A673 (cell line): ENCODE data around the gene GALNTL6. TPM values are rescaled to one million over a fixed set of nuclear protein-coding genes. Genes with fewer than 3 reads are reported as not detected.

Experiments
- BruUV-seq: library from RNA; stranded (reverse); fragments of 400-500 nt; replicated peaks from 2 replicates; lab custom pipeline; 2021; lab: Mats Ljungman, UMichigan
- CTCF ChIA-PET: fragments of 300-600 bp; sonication (Branson Sonifier 250); formaldehyde crosslinking; loops from one replicate; lab custom pipeline; 2022; ENCODE audit warnings: antibody characterized with exemption; lab: Charles Lee
- POLR2A ChIA-PET: fragments of 300-600 bp; sonication (Branson Sonifier 250); formaldehyde crosslinking; loops from one replicate; lab custom pipeline; 2022; ENCODE audit warnings: antibody characterized with exemption; ENCODE audit not compliant: low non-redundant PET; lab: Charles Lee
- DNase-seq: peaks from one replicate; pipeline ENCODE4 v3.0.0-alpha.2; 2015; ENCODE audit warnings: low spot score
- H3K27ac ChIP-seq: fragments of 200-600 bp; sonication (generic); 2 replicates; pipeline ENCODE4 v1.5.1; 2016; ENCODE audit warnings: mixed run types, low read depth, mild to moderate bottlenecking, mixed read lengths, antibody characterized with exemption, low read length; ENCODE audit not compliant: poor library complexity, severe bottlenecking
- H3K27me3 ChIP-seq: fragments of 200-600 bp; sonication (generic); replicated peaks from 2 replicates; pipeline ENCODE4 v1.6.1; 2017; ENCODE audit warnings: mixed run types, low read depth, mild to moderate bottlenecking, mixed read lengths, antibody characterized with exemption, low read length; ENCODE audit not compliant: insufficient read depth, poor library complexity
- H3K36me3 ChIP-seq: fragments of 200-600 bp; sonication (generic); 2 replicates; pipeline ENCODE4 v1.6.1; 2016; ENCODE audit warnings: mixed run types, mild to moderate bottlenecking, mixed read lengths, antibody characterized with exemption, low read length; ENCODE audit not compliant: insufficient read depth, poor library complexity, severe bottlenecking
- H3K4me1 ChIP-seq: fragments of 200-600 bp; sonication (generic); 2 replicates; pipeline ENCODE4 v1.6.1; 2017; ENCODE audit warnings: mixed run types, mild to moderate bottlenecking, mixed read lengths, antibody characterized with exemption, low read length; ENCODE audit not compliant: insufficient read depth, poor library complexity, severe bottlenecking
- H3K4me3 ChIP-seq: fragments of 200-600 bp; sonication (generic); 2 replicates; pipeline ENCODE4 v1.5.1; 2016; ENCODE audit warnings: low read depth, mixed run types, mild to moderate bottlenecking, mixed read lengths, low read length; ENCODE audit not compliant: poor library complexity, severe bottlenecking
- H3K9me3 ChIP-seq: fragments of 200-600 bp; sonication (generic); 2 replicates; pipeline ENCODE4 v1.6.1; 2016; ENCODE audit warnings: mixed run types, low read depth, mild to moderate bottlenecking, mixed read lengths, antibody characterized with exemption, low read length; ENCODE audit not compliant: poor library complexity, severe bottlenecking
- EZH2 ChIP-seq: fragments of 200-600 bp; sonication (generic); IDR thresholded peaks from 2 replicates; pipeline ENCODE4 v1.6.1; 2017; ENCODE audit warnings: borderline replicate concordance, low read depth, mild to moderate bottlenecking, mixed read lengths, antibody characterized with exemption, low read length; ENCODE audit not compliant: poor library complexity, severe bottlenecking
- intact Hi-C: fragments of 100-400 bp; cut with micrococcal nuclease; formaldehyde crosslinking; loops from one replicate; pipeline ENCODE4 v1.10.0; 2022; ENCODE audit not compliant: unreplicated experiment
- total RNA-seq: library from RNA; stranded (reverse); gene quantifications from 2 replicates; pipeline ENCODE4 v1.2.3, GENCODE V29; 2021
- TF ChIP-seq, protein P1 (sequence below): fragments of 300-800, 200-600 bp; sonication (generic); conservative IDR thresholded peaks from 2 replicates; pipeline ENCODE4 v1.5.1; 2017; ENCODE audit warnings: low read depth, mild to moderate bottlenecking, antibody characterized with exemption, low read length, moderate library complexity, mixed read lengths

Gene GALNTL6
- total RNA-seq, 1 experiment from 2014 or later, result 0.30 TPM

DNA sequence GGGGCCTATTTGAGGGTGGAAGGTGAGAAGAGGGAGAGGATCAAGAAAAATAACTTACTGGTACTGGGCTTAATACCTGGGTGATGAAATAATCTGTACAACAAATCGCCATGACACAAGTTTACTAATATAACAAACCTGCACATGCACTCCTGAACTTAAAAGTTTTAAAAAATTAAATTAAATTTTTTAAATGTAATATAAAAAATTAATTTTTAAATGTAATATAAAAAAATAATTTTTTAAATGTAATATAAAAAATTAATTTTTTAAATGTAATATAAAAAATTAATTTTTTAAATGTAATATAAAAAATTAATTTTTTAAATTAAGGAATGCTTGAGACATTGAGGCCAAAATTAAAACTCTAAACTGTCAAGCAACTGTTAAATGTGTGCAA is 1231.1 kb downstream of the GALNTL6 start:
- intact Hi-C loops, result no loop called here
- BruUV-seq, result no TSS peak
- CTCF ChIA-PET, result no interaction called here

DNA sequence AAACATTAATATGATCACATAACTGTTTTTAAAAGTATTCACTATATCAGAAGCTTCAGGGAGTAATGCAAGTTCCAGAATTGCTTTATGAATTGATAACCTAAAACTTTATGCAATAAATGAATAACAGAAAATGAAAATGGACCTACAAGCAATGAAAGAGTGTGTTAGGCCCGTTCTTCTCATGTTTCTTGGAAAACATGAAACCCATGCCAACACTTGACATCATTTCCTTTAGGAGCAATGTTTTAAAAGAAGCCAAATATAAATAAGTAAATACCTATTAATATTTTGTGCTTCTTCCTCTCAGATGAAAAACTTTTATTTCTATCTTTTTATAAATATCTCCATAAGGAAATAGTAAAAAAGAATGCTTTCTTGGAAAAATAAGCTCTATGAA is 1232.4 kb downstream of the GALNTL6 start:
- POLR2A ChIA-PET, result no interaction called here
- no TSS peak for BruUV-seq
- DNase-seq, result no peak
- no peak overlapping the region for H3K4me3 ChIP-seq
- CTCF ChIA-PET, result no interaction called here
- no peak overlapping the region for H3K27ac ChIP-seq
- no peaks in the 10 kb centered on the region for H3K9me3 ChIP-seq
- H3K4me1 ChIP-seq, result peaks cover 14% of the 10 kb centered on the region
- TF ChIP-seq EZH2, result no peak
- TF ChIP-seq, protein P1, sequence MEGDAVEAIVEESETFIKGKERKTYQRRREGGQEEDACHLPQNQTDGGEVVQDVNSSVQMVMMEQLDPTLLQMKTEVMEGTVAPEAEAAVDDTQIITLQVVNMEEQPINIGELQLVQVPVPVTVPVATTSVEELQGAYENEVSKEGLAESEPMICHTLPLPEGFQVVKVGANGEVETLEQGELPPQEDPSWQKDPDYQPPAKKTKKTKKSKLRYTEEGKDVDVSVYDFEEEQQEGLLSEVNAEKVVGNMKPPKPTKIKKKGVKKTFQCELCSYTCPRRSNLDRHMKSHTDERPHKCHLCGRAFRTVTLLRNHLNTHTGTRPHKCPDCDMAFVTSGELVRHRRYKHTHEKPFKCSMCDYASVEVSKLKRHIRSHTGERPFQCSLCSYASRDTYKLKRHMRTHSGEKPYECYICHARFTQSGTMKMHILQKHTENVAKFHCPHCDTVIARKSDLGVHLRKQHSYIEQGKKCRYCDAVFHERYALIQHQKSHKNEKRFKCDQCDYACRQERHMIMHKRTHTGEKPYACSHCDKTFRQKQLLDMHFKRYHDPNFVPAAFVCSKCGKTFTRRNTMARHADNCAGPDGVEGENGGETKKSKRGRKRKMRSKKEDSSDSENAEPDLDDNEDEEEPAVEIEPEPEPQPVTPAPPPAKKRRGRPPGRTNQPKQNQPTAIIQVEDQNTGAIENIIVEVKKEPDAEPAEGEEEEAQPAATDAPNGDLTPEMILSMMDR, result no peak
- intact Hi-C loops, result no loop called here
- H3K36me3 ChIP-seq, result no peaks in the 10 kb centered on the region
- H3K27me3 ChIP-seq, result no peaks in the 10 kb centered on the region

More for the DNA sequence above, 1231.1 kb downstream of the GALNTL6 start:
- TF ChIP-seq, protein P1, result no peak
- no peak for TF ChIP-seq EZH2
- DNase-seq, result no peak
- no peak overlapping the region for H3K27ac ChIP-seq
- no peaks in the 10 kb centered on the region for H3K27me3 ChIP-seq
- H3K36me3 ChIP-seq, result no peaks in the 10 kb centered on the region
- POLR2A ChIA-PET, result no interaction called here
- H3K4me1 ChIP-seq, result peaks cover 18% of the 10 kb centered on the region
- H3K9me3 ChIP-seq, result no peaks in the 10 kb centered on the region
- H3K4me3 ChIP-seq, result no peak overlapping the region

DNA sequence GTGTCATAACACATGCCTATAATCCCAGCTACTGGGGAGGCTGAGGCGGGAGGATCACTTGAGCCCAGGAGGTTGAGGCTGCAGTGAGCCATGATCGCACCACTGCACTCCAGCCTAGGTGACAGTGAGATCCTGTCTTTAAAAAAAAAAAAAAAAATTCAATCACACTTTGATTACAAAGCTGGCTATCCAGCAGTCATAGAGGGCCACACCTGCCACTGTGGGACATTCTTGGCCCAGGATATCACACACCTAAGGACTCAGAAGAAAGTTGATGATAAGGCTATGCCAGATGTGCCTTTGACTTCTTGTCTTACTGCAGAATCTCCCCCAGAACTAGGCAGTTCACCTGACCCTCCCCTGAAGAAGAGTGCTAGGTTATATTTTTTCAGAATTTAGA is 1232.9 kb downstream of the GALNTL6 start:
- no peak for DNase-seq
- H3K27ac ChIP-seq, result no peak overlapping the region
- intact Hi-C loops, result no loop called here
- ChIA-PET POLR2A (no interaction called here), CTCF (no interaction called here)
- no peaks in the 10 kb centered on the region for H3K36me3 ChIP-seq
- no peaks in the 10 kb centered on the region for H3K27me3 ChIP-seq
- no TSS peak for BruUV-seq
- peaks cover 15% of the 10 kb centered on the region for H3K4me1 ChIP-seq
- H3K4me3 ChIP-seq, result no peak overlapping the region
- no peak for TF ChIP-seq EZH2
- TF ChIP-seq, protein P1, result no peak
- no peaks in the 10 kb centered on the region for H3K9me3 ChIP-seq
